SU-DHL-6 (cell line): ENCODE measurements around the gene DAPK1.

Experiments used
- H2AFZ ChIP-seq: fragments of 200-600 bp; sonication (generic); 2 replicates; pipeline ENCODE4 v1.6.1; 2014; ENCODE audit warnings: low read depth, mild to moderate bottlenecking, moderate library complexity, mixed read lengths, antibody characterized with exemption, low read length; ENCODE audit not compliant: severe bottlenecking
- H3F3A ChIP-seq: fragments of 200-600 bp; shearing (Covaris generic); 2 replicates; pipeline ENCODE4 v1.6.0; 2016; ENCODE audit warnings: antibody characterized with exemption, mild to moderate bottlenecking; ENCODE audit not compliant: insufficient read depth
- H3K27ac ChIP-seq: fragments of 200-600 bp; sonication (generic); 2 replicates; pipeline ENCODE4 v1.5.1; 2016; ENCODE audit warnings: low read depth, mild to moderate bottlenecking, low read length, moderate library complexity, mixed read lengths
- H3K27me3 ChIP-seq: fragments of 200-600 bp; sonication (generic), shearing (Covaris generic); 2 replicates; pipeline ENCODE4 v1.6.0; 2014; ENCODE audit warnings: mild to moderate bottlenecking, low read length
- H3K36me3 ChIP-seq: fragments of 200-600 bp; sonication (generic); 2 replicates; pipeline ENCODE4 v1.6.1; 2014; ENCODE audit warnings: mild to moderate bottlenecking, low read length, mixed read lengths
- H3K4me2 ChIP-seq: fragments of 300-600, 200-600 bp; shearing (Covaris generic), sonication (generic); 2 replicates; pipeline ENCODE4 v1.6.0; 2014; ENCODE audit warnings: low read length, low read depth, mild to moderate bottlenecking; ENCODE audit not compliant: poor library complexity, severe bottlenecking
- H3K4me3 ChIP-seq: fragments of 200-600 bp; sonication (generic); 2 replicates; pipeline ENCODE4 v1.5.1; 2014; ENCODE audit warnings: antibody characterized with exemption, low read length, mild to moderate bottlenecking, mixed read lengths; ENCODE audit not compliant: insufficient read depth, poor library complexity, severe bottlenecking
- H3K79me2 ChIP-seq: fragments of 200-600 bp; sonication (generic); 2 replicates; pipeline ENCODE4 v1.6.1; 2014; ENCODE audit warnings: mild to moderate bottlenecking, low read length, moderate library complexity; ENCODE audit not compliant: insufficient read depth
- H3K9ac ChIP-seq: fragments of 200-600 bp; sonication (generic); 2 replicates; pipeline ENCODE4 v1.7.0; 2014; ENCODE audit warnings: mild to moderate bottlenecking, low read length
- H3K9me2 ChIP-seq: fragments of 200-600 bp; sonication (generic); replicated peaks from 2 replicates; pipeline ENCODE4 v1.6.1; 2014; ENCODE audit warnings: low read length; ENCODE audit not compliant: insufficient read depth
- H3K9me3 ChIP-seq: fragments of 200-600 bp; sonication (generic); 2 replicates; pipeline ENCODE4 v1.6.1; 2014; ENCODE audit warnings: low read length, mixed read lengths; ENCODE audit not compliant: insufficient read depth
- H4K20me1 ChIP-seq: fragments of 200-600 bp; sonication (generic); 2 replicates; pipeline ENCODE4 v1.6.1; 2014; ENCODE audit warnings: low read depth, mild to moderate bottlenecking, antibody characterized with exemption, low read length, moderate library complexity, mixed read lengths
- EZH2phosphoT487 ChIP-seq: fragments of 200-600 bp; sonication (generic), shearing (Covaris generic); conservative IDR thresholded peaks from 2 replicates; pipeline ENCODE4 v1.6.1; 2018; ENCODE audit warnings: mild to moderate bottlenecking, antibody characterized with exemption, low read length, moderate library complexity, mixed read lengths
- TF ChIP-seq, protein P1 (sequence below): fragments of 200-600 bp; sonication (generic); IDR thresholded peaks from one replicate; pipeline ENCODE4 v1.5.1; 2017; ENCODE audit warnings: antibody characterized with exemption, mild to moderate bottlenecking, low read length, moderate library complexity; ENCODE audit not compliant: insufficient read depth, poor library complexity, severe bottlenecking

The DAPK1 gene

DNA sequence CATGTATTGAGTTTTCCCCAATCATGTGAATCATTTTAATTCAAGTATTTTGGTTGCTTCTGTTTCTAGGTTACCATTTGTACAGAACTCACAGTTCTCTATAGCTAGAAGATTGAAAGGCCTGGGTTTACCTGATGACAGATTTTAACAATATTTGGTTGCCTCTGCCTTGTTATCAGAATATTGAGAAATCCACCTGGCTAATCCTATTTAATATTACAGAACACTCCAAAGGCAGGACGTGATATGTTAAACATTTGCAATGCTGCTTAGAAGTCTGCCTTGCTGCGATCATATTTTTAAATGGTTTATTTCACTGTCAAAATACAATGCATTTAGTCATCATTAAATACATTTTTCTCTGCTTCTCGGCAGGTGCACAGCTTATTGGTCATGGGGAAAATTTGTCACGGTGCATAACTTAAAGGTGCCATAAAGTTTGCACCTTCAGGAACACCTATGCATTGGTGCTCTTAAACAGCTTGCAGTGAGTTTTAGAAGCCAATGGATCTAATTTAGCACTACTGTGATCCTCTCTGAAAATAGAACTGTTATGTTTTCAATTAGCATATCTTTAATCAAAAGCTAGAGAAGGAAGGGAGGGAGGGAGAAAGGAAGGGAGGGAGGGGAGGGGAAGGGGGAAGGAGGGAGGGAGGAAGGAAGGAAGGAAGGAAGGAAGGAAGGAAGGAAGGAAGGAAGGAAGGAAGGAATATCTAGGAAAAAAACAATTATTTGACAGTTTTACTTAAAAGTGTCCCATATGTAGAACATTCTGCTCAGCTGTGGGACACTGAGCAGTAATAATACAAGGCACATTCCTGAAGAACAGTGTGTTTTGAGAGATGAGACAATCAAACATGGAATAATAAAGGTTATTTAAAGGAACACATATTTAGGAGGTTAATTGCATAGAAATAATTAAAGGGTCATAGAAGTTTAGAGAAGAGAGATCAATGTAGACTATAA lies 15.5 kb upstream of the DAPK1 start:
- H3K27ac ChIP-seq: no peak overlapping the region
- no peaks in the 10 kb centered on the region for H3K9me2 ChIP-seq
- H3F3A ChIP-seq: no peaks in the 10 kb centered on the region
- H2AFZ ChIP-seq: no peak overlapping the region
- H3K4me3 ChIP-seq: no peak overlapping the region
- H3K9me3 ChIP-seq: no peaks in the 10 kb centered on the region
- no peaks in the 10 kb centered on the region for H3K36me3 ChIP-seq
- H3K79me2 ChIP-seq: no peaks in the 10 kb centered on the region
- H3K4me2 ChIP-seq: no peak overlapping the region
- H3K27me3 ChIP-seq: no peaks in the 10 kb centered on the region
- TF ChIP-seq, protein P1, sequence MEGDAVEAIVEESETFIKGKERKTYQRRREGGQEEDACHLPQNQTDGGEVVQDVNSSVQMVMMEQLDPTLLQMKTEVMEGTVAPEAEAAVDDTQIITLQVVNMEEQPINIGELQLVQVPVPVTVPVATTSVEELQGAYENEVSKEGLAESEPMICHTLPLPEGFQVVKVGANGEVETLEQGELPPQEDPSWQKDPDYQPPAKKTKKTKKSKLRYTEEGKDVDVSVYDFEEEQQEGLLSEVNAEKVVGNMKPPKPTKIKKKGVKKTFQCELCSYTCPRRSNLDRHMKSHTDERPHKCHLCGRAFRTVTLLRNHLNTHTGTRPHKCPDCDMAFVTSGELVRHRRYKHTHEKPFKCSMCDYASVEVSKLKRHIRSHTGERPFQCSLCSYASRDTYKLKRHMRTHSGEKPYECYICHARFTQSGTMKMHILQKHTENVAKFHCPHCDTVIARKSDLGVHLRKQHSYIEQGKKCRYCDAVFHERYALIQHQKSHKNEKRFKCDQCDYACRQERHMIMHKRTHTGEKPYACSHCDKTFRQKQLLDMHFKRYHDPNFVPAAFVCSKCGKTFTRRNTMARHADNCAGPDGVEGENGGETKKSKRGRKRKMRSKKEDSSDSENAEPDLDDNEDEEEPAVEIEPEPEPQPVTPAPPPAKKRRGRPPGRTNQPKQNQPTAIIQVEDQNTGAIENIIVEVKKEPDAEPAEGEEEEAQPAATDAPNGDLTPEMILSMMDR: no peak
- no peak for TF ChIP-seq EZH2phosphoT487
- no peaks in the 10 kb centered on the region for H4K20me1 ChIP-seq
- H3K9ac ChIP-seq: no peak overlapping the region

DNA sequence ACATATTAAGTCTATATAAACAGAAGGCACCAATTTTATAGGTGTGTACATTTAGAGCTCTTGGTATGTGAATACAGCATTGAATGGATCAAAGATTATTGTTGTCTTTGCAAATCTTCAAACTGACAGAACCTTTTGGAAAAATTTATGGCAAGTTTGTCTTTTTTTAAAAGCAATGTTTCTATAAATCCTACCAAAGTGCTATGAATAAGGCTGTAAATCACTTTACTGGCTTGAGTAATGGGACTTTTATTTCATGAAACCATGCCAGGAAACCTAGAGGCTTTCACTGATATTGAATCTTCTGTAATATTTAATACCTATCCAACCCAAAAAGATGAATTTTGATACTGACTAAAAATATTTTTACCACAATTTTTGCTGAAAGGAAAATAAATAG lies 7.4 kb upstream of the DAPK1 start:
- Histone ChIP-seq H3K27ac (no peak overlapping the region), H3K9ac (no peak overlapping the region), H3K9me3 (no peaks in the 10 kb centered on the region), H3K27me3 (no peaks in the 10 kb centered on the region), H3K9me2 (no peaks in the 10 kb centered on the region), H3K79me2 (no peaks in the 10 kb centered on the region), H3K4me3 (no peak overlapping the region), H2AFZ (no peak overlapping the region), H4K20me1 (no peaks in the 10 kb centered on the region), H3K4me2 (no peak overlapping the region), H3K36me3 (no peaks in the 10 kb centered on the region), H3F3A (no peaks in the 10 kb centered on the region)
- TF ChIP-seq, protein P1: no peak
- no peak for TF ChIP-seq EZH2phosphoT487

DNA sequence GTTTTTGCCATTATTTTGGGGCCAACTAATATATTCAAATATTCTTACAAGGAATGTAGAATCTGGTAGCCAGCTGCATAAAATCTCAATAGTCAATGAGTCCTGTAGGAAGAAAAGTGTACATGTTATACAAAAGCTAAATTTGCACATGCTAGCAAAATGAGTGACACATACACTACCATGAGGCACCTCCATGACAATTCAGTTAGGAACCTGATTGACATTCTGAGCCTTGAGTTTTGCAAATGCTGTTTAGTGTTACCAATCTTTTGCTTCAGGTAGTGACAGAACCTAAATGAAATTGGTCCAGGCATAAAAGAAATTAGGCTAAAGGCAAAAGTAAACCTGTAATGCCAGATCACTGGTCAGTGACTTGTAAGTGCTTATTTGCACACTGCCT lies 6.8 kb upstream of the DAPK1 start:
- H3K4me3 ChIP-seq: no peak overlapping the region
- TF ChIP-seq, protein P1: no peak
- H3K9me2 ChIP-seq: no peaks in the 10 kb centered on the region
- H3K27ac ChIP-seq: no peak overlapping the region
- H3K9me3 ChIP-seq: no peaks in the 10 kb centered on the region
- H2AFZ ChIP-seq: no peak overlapping the region
- no peak overlapping the region for H3K4me2 ChIP-seq
- no peak overlapping the region for H3K9ac ChIP-seq
- H3F3A ChIP-seq: no peaks in the 10 kb centered on the region
- no peaks in the 10 kb centered on the region for H3K79me2 ChIP-seq
- no peaks in the 10 kb centered on the region for H4K20me1 ChIP-seq
- no peaks in the 10 kb centered on the region for H3K36me3 ChIP-seq
- H3K27me3 ChIP-seq: no peaks in the 10 kb centered on the region
